ENCODE results near the gene PIK3R6. TPM values are rescaled to one million over a fixed set of nuclear protein-coding genes. Genes with fewer than 3 reads are reported as not detected.

The PIK3R6 gene
- total RNA-seq, 1 experiment from 2014 or later = not detected

- Histone ChIP-seq H3K4ac (ENCODE audit: low read depth, low read length) (no peak overlapping the region), H3K14ac (ENCODE audit: insufficient read depth, low read length) (no peak overlapping the region), H3K9ac (ENCODE audit: extremely low read depth, insufficient read length, low read length) (no peak overlapping the region), H3K23ac (ENCODE audit: insufficient read length, low read depth, low read length) (no peak overlapping the region), H4K91ac (ENCODE audit: insufficient read length, low read depth, low read length) (no peak overlapping the region), H2BK12ac (ENCODE audit: insufficient read length, low read depth, low read length) (no peak overlapping the region), H2BK5ac (ENCODE audit: insufficient read length, low read length) (no peak overlapping the region), H2AFZ (ENCODE audit: low read length) (no peak overlapping the region), H2BK120ac (ENCODE audit: low read depth, low read length, poor library complexity, severe bottlenecking) (no peak overlapping the region), H3K27me3 (ENCODE audit: insufficient read depth, low read length) (no peaks in the 10 kb centered on the region), H3K18ac (ENCODE audit: insufficient read length, low read depth, low read length) (no peak overlapping the region), H3K4me1 (ENCODE audit: insufficient read depth, low read length) (no peaks in the 10 kb centered on the region; the same call in 1 of the 2 replicates), H2BK15ac (ENCODE audit: low read depth, low read length) (no peak overlapping the region), H4K20me1 (ENCODE audit: control insufficient read depth, insufficient read depth, insufficient read length) (no peaks in the 10 kb centered on the region), H3T11ph (ENCODE audit: low read length) (no peak overlapping the region), H3K79me1 (ENCODE audit: insufficient read depth, low read depth, low read length, poor library complexity, severe bottlenecking) (no peaks in the 10 kb centered on the region), H4K5ac (ENCODE audit: insufficient read length, low read depth, low read length) (no peak overlapping the region), H2AK5ac (ENCODE audit: insufficient read length, low read length) (no peak overlapping the region), H3K79me2 (ENCODE audit: insufficient read depth, low read length) (no peaks in the 10 kb centered on the region), H3K27ac (ENCODE audit: insufficient read length, low read depth, low read length) (no peak overlapping the region), H3K23me2 (ENCODE audit: insufficient read length, low read depth, low read length, poor library complexity, severe bottlenecking) (no peaks in the 10 kb centered on the region), H4K8ac (replicated peaks; ENCODE audit: insufficient read length, low read depth, low read length) (no peak overlapping the region), H3K4me2 (ENCODE audit: insufficient read depth, insufficient read length, low read length) (no peak overlapping the region), H3K9me3 (ENCODE audit: control insufficient read depth, low read depth, low read length) (no peaks in the 10 kb centered on the region), H2BK20ac (ENCODE audit: low read depth, low read length, poor library complexity, severe bottlenecking) (no peak overlapping the region), H3K56ac (ENCODE audit: insufficient read length, low read depth, low read length) (no peak overlapping the region)
- peak; percentile 20 for DNase-seq
- Mint-ChIP-seq H3K4me1 (peaks cover 6 to 9% of the 10 kb centered on the region in 2 experiments), H3K27me3 (ENCODE audit: low read depth) (no peaks in the 10 kb centered on the region), H3K9me3 (no peaks in the 10 kb centered on the region; a peak in 1 of 5 replicates), H3K4me3 (no peak overlapping the region), H3K27ac (no peak overlapping the region), H3K36me3 (ENCODE audit: insufficient read depth in 1 of 3, low read depth in 3 of 3) (no peaks in the 10 kb centered on the region)
- no CpG with 5 or more reads among the region's 5 CpGs for WGBS (ENCODE audit: extremely low coverage, insufficient read length, low lambda C conversion rate)
- TF ChIP-seq CTCF (conservative IDR thresholded peaks at IDR 0.05) = no peak
Observed at GRCh38 chr17:8851600-8851999, 15.9 kb downstream of the PIK3R6 start.
